K562 (cell line): ENCODE data around the gene JMJD1C. TPM values are rescaled to one million over a fixed set of nuclear protein-coding genes. Genes with fewer than 3 reads are reported as not detected.

ENCODE experiments used
- BRD9 ChIP-seq: fragments of 450-650 bp; IDR thresholded peaks from 2 replicates; pipeline ENCODE4 v1.6.1; 2018; ENCODE audit warnings: low read depth; ENCODE audit not compliant: partially characterized antibody
- CEBPB ChIP-seq: fragments of 450-650 bp; IDR thresholded peaks from 2 replicates; pipeline ENCODE4 v1.6.1; 2016; ENCODE audit warnings: missing genetic modification characterization, missing compliant biosample characterization
- ELF4 ChIP-seq: fragments of 450-650 bp; formaldehyde crosslinking; IDR thresholded peaks from 2 replicates; pipeline ENCODE4 v1.4.0; 2022; ENCODE audit warnings: missing genetic modification characterization
- FOSL1 ChIP-seq: fragments of 200-800 bp; sonication (Bioruptor generic); conservative IDR thresholded peaks from 2 replicates; pipeline ENCODE4 v1.6.1; 2016; ENCODE audit warnings: missing genetic modification characterization, missing compliant biosample characterization
- HNRNPK ChIP-seq: fragments of 200-400 bp; formaldehyde crosslinking; IDR thresholded peaks from one replicate; pipeline ENCODE4 v1.6.1; 2018; ENCODE audit warnings: mild to moderate bottlenecking, low read depth, low read length; ENCODE audit not compliant: poor library complexity, severe bottlenecking
- NR2C1 ChIP-seq, 2 experiments: fragments of 450-650 bp; IDR thresholded peaks; 2 replicates each; pipeline ENCODE4 v1.6.1; 2017; ENCODE audit warnings: mild to moderate bottlenecking in 2 of 2, antibody characterized with exemption in 1 of 2, inconsistent platforms in 1 of 2, missing compliant biosample characterization in 1 of 2, missing genetic modification characterization in 1 of 2
- PCBP2 ChIP-seq: fragments of 200-400 bp; formaldehyde crosslinking; IDR thresholded peaks from 2 replicates; pipeline ENCODE4 v1.6.1; 2018; ENCODE audit warnings: low read length, low read depth, mild to moderate bottlenecking, moderate library complexity; ENCODE audit not compliant: poor library complexity, severe bottlenecking
- POU5F1 ChIP-seq: fragments of 150-350 bp; IDR thresholded peaks from 2 replicates; pipeline ENCODE4 v1.6.1; 2014; ENCODE audit warnings: borderline replicate concordance, low read length, low read depth, mild to moderate bottlenecking; ENCODE audit not compliant: partially characterized antibody
- SREBF2 ChIP-seq: sonication (generic); formaldehyde crosslinking; IDR thresholded peaks from 2 replicates; pipeline ENCODE4 v1.4.0; 2020; ENCODE audit warnings: mild to moderate bottlenecking, missing genetic modification reagents
- U2AF2 ChIP-seq: fragments of 200-400 bp; formaldehyde crosslinking; optimal IDR thresholded peaks from 2 replicates; pipeline ENCODE3; 2017; ENCODE audit warnings: low read depth, mild to moderate bottlenecking, low read length
- ZNF347 ChIP-seq: fragments of 450-650 bp; formaldehyde crosslinking; IDR thresholded peaks from 2 replicates; pipeline ENCODE4 v1.4.0; 2020; ENCODE audit warnings: low read depth, mild to moderate bottlenecking, moderate library complexity
- polyA plus RNA-seq, 8 experiments: library from polyadenylated mRNA; depleted of rRNA in 4 of 8; stranded (reverse) in 5 of 8; unstranded in 3 of 8; fragments of >200 nt; fragmentation: Nextera tagmentation in 2 of 8; fragmentation: Illumina TruSeq in 1 of 8; extraction: Ambion mirVana in 2 of 8; extraction: Trizol in 1 of 8; gene quantifications; 2 replicates each; pipeline versions ENCODE4 v1.2.1 to v1.2.3, GENCODE V29; 2011 to 2014; ENCODE audit warnings: inconsistent platforms in 1 of 8, missing spikeins in 1 of 8
- total RNA-seq, 7 experiments: library from RNA; depleted of rRNA in 6 of 7; stranded (reverse); fragments of >200 nt in 6 of 7; fragmentation: Illumina TruSeq in 2 of 7; extraction: Trizol in 2 of 7; gene quantifications; 2 replicates each; pipeline versions ENCODE4 v1.2.1 to v1.2.3, GENCODE V29; 2011 to 2021; ENCODE audit warnings: low replicate concordance in 1 of 7
- TF ChIP-seq, protein P1 (sequence below): fragments of 200-800 bp; sonication (Bioruptor generic); IDR thresholded peaks from 2 replicates; pipeline ENCODE4 v1.6.1; 2017; ENCODE audit warnings: missing genetic modification characterization, missing compliant biosample characterization
- TF ChIP-seq, protein P2 (sequence below), 2 experiments: fragments of 450-650 bp; IDR thresholded peaks; 2 replicates each; pipeline ENCODE4 v1.6.1; 2018; ENCODE audit warnings: mild to moderate bottlenecking in 2 of 2, low read depth in 1 of 2; ENCODE audit not compliant: partially characterized antibody in 2 of 2
- TF ChIP-seq, protein P3 (sequence below): fragments of 450-650 bp; formaldehyde crosslinking; IDR thresholded peaks from 2 replicates; pipeline ENCODE4 v1.4.0; 2022; ENCODE audit warnings: missing genetic modification characterization
- TF ChIP-seq, protein P4 (sequence below): sonication (generic); formaldehyde crosslinking; IDR thresholded peaks from 2 replicates; pipeline ENCODE4 v1.8.0; 2022; ENCODE audit warnings: missing genetic modification reagents, mild to moderate bottlenecking, moderate library complexity, borderline replicate concordance
- TF ChIP-seq, protein P5 (sequence below): sonication (generic); formaldehyde crosslinking; IDR thresholded peaks from 2 replicates; pipeline ENCODE4 v1.8.0; 2023; ENCODE audit warnings: mild to moderate bottlenecking, missing genetic modification reagents

JMJD1C gene
- total and polyA plus RNA-seq, 9 of the 15 experiments (the other 6 are each of a cell fraction or from before 2014, with no cell fraction given) = 25.3 to 68.0 (median 47.2) TPM

DNA sequence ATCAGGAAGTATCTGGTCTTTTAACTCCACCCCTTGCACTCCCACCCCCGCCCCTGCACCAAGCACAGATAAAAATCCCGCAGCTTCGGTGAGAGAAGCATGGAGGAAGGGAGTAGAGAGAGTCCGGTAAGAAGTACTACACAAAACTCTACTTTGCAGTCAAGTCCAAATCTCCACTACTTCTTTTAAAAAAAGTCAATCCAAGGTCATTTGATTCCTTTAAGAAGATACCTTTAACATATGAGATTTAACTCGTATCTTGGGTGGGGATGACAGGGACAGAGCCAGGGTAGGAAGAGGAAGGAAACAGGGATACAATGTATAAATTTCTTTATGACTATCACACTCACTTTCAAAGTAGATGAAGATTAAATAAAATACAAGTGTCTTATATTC is 200.6 kb downstream of the JMJD1C start (continued):
- TF ChIP-seq NR2C1 (IDR thresholded peaks at IDR 0.05) (no peak), NR2C1 (tag; IDR thresholded peaks at IDR 0.05) (no peak), POU5F1 (no peak), SREBF2 (CRISPR knock-in tag) (no peak), BRD9 (no peak), FOSL1 (tag) (0 out of 2 replicates have a peak, but pooled peaks have one; percentile 49), HNRNPK (no peak), ZNF347 (CRISPR knock-in tag) (no peak), CEBPB (no peak), U2AF2 (no peak), PCBP2 (no peak), ELF4 (no peak)
- TF ChIP-seq, protein P1, sequence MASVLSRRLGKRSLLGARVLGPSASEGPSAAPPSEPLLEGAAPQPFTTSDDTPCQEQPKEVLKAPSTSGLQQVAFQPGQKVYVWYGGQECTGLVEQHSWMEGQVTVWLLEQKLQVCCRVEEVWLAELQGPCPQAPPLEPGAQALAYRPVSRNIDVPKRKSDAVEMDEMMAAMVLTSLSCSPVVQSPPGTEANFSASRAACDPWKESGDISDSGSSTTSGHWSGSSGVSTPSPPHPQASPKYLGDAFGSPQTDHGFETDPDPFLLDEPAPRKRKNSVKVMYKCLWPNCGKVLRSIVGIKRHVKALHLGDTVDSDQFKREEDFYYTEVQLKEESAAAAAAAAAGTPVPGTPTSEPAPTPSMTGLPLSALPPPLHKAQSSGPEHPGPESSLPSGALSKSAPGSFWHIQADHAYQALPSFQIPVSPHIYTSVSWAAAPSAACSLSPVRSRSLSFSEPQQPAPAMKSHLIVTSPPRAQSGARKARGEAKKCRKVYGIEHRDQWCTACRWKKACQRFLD = 0 out of 2 replicates have a peak, but pooled peaks have one; percentile 26
- TF ChIP-seq, protein P2, sequence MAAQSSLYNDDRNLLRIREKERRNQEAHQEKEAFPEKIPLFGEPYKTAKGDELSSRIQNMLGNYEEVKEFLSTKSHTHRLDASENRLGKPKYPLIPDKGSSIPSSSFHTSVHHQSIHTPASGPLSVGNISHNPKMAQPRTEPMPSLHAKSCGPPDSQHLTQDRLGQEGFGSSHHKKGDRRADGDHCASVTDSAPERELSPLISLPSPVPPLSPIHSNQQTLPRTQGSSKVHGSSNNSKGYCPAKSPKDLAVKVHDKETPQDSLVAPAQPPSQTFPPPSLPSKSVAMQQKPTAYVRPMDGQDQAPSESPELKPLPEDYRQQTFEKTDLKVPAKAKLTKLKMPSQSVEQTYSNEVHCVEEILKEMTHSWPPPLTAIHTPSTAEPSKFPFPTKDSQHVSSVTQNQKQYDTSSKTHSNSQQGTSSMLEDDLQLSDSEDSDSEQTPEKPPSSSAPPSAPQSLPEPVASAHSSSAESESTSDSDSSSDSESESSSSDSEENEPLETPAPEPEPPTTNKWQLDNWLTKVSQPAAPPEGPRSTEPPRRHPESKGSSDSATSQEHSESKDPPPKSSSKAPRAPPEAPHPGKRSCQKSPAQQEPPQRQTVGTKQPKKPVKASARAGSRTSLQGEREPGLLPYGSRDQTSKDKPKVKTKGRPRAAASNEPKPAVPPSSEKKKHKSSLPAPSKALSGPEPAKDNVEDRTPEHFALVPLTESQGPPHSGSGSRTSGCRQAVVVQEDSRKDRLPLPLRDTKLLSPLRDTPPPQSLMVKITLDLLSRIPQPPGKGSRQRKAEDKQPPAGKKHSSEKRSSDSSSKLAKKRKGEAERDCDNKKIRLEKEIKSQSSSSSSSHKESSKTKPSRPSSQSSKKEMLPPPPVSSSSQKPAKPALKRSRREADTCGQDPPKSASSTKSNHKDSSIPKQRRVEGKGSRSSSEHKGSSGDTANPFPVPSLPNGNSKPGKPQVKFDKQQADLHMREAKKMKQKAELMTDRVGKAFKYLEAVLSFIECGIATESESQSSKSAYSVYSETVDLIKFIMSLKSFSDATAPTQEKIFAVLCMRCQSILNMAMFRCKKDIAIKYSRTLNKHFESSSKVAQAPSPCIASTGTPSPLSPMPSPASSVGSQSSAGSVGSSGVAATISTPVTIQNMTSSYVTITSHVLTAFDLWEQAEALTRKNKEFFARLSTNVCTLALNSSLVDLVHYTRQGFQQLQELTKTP (IDR thresholded peaks at IDR 0.05; ENCODE audit: low read depth in 1 of 2, partially characterized antibody in 2 of 2) = peak; percentile 81 to 90
- TF ChIP-seq, protein P3, sequence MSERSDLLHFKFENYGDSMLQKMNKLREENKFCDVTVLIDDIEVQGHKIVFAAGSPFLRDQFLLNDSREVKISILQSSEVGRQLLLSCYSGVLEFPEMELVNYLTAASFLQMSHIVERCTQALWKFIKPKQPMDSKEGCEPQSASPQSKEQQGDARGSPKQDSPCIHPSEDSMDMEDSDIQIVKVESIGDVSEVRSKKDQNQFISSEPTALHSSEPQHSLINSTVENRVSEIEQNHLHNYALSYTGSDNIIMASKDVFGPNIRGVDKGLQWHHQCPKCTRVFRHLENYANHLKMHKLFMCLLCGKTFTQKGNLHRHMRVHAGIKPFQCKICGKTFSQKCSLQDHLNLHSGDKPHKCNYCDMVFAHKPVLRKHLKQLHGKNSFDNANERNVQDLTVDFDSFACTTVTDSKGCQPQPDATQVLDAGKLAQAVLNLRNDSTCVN = no peak
- TF ChIP-seq, protein P4, sequence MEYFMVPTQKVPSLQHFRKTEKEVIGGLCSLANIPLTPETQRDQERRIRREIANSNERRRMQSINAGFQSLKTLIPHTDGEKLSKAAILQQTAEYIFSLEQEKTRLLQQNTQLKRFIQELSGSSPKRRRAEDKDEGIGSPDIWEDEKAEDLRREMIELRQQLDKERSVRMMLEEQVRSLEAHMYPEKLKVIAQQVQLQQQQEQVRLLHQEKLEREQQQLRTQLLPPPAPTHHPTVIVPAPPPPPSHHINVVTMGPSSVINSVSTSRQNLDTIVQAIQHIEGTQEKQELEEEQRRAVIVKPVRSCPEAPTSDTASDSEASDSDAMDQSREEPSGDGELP (CRISPR knock-in tag) = no peak
- TF ChIP-seq, protein P5, sequence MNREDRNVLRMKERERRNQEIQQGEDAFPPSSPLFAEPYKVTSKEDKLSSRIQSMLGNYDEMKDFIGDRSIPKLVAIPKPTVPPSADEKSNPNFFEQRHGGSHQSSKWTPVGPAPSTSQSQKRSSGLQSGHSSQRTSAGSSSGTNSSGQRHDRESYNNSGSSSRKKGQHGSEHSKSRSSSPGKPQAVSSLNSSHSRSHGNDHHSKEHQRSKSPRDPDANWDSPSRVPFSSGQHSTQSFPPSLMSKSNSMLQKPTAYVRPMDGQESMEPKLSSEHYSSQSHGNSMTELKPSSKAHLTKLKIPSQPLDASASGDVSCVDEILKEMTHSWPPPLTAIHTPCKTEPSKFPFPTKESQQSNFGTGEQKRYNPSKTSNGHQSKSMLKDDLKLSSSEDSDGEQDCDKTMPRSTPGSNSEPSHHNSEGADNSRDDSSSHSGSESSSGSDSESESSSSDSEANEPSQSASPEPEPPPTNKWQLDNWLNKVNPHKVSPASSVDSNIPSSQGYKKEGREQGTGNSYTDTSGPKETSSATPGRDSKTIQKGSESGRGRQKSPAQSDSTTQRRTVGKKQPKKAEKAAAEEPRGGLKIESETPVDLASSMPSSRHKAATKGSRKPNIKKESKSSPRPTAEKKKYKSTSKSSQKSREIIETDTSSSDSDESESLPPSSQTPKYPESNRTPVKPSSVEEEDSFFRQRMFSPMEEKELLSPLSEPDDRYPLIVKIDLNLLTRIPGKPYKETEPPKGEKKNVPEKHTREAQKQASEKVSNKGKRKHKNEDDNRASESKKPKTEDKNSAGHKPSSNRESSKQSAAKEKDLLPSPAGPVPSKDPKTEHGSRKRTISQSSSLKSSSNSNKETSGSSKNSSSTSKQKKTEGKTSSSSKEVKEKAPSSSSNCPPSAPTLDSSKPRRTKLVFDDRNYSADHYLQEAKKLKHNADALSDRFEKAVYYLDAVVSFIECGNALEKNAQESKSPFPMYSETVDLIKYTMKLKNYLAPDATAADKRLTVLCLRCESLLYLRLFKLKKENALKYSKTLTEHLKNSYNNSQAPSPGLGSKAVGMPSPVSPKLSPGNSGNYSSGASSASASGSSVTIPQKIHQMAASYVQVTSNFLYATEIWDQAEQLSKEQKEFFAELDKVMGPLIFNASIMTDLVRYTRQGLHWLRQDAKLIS (CRISPR knock-in tag) = no peak
